T-helper 2 cell treated with Interferon-gamma antibody and Interleukin-4, amounts not matched to agents 100 ng/mL and 5 ng/mL, for 36 hours (primary cell): ENCODE data around the gene LZTFL1. TPM values are rescaled to one million over a fixed set of nuclear protein-coding genes. Genes with fewer than 3 reads are reported as not detected.

Experiments
- total RNA-seq: library from RNA; stranded (reverse); gene quantifications from 2 replicates; pipeline ENCODE4 v1.2.3, GENCODE V29; 2022

The LZTFL1 gene
- total RNA-seq, 1 donor from 2014 or later, result 6.5 TPM

Other genes starting within 250 kb of the LZTFL1 start
- gene LIMD1, start 247.4 kb downstream of the LZTFL1 start, total RNA-seq, result 46.0 and 51.1 TPM in 2 replicates
- gene SACM1L, start 152.7 kb downstream of the LZTFL1 start, total RNA-seq, result 70.8 and 77.6 TPM in 2 replicates
- not detected in 2 replicates for gene SLC6A20, start 45.6 kb downstream of the LZTFL1 start, total RNA-seq
- not detected in 2 replicates for gene CCR9, start 44.4 kb upstream of the LZTFL1 start, total RNA-seq
- 9.3 and 10.3 TPM in 2 replicates for gene CXCR6, start 101.3 kb upstream of the LZTFL1 start, total RNA-seq
- 15.7 and 17.3 TPM in 2 replicates for gene FYCO1, start 153.7 kb upstream of the LZTFL1 start, total RNA-seq
- 0.05 TPM in 1 of 2 replicates, not detected in the other for gene XCR1, start 185.4 kb upstream of the LZTFL1 start, total RNA-seq